Upper lobe of right lung (tissue), 1 donor: ENCODE data around the gene CGNL1. TPM values are rescaled to one million over a fixed set of nuclear protein-coding genes. Genes with fewer than 3 reads are reported as not detected.

Source experiments
- ATAC-seq: fragments of 200-7000 bp; cut with Tn5 transposase; one replicate; pipeline ENCODE4 v1.9.1; 2020; ENCODE audit warnings: mild to moderate bottlenecking, moderate library complexity
- DNase-seq: peaks from one replicate; pipeline ENCODE4 v3.0.0-alpha.2; 2020
- H3K27ac ChIP-seq: fragments of 200-600 bp; one replicate; pipeline ENCODE4 v1.8.0; 2022
- H3K27me3 ChIP-seq: fragments of 200-600 bp; one replicate; pipeline ENCODE4 v1.8.0; 2022; ENCODE audit warnings: mild to moderate bottlenecking
- H3K36me3 ChIP-seq: fragments of 200-600 bp; one replicate; pipeline ENCODE4 v1.8.0; 2022
- H3K4me1 ChIP-seq: fragments of 200-600 bp; one replicate; pipeline ENCODE4 v1.8.0; 2022
- H3K4me3 ChIP-seq: fragments of 200-600 bp; one replicate; pipeline ENCODE4 v1.8.0; 2022; ENCODE audit warnings: mild to moderate bottlenecking
- H3K9me3 ChIP-seq: fragments of 200-600 bp; one replicate; pipeline ENCODE4 v1.8.0; 2022
- CTCF ChIP-seq: fragments of 200-600 bp; IDR thresholded peaks from one replicate; pipeline ENCODE4 v1.8.0; 2022; ENCODE audit warnings: antibody characterized with exemption
- intact Hi-C: fragments of 100-400 bp; cut with DNase I; formaldehyde crosslinking; loops from one replicate; pipeline ENCODE4 v1.11.0; 2022
- total RNA-seq: library from RNA; stranded (reverse); fragmentation: NEBNext Ultra II Directional; extraction: Animal tissue kit (Norgen Biotek cat#: 25700); gene quantifications from one replicate; pipeline ENCODE4 v1.2.1, GENCODE V29; 2021
- donor health status: DM: no; HTN: yes; CAD: no; lungs with severe emphysema.

The CGNL1 gene
- total RNA-seq, 1 donor from 2014 or later = 54.9 TPM

- intact Hi-C loops = no loop called here
- peak; percentile 96 for ATAC-seq
- peak; percentile 93 for TF ChIP-seq CTCF
Observed at GRCh38 chr15:57561041-57561711, 184.9 kb downstream of the CGNL1 start.

GRCh38 chr15:57562196-57562769 lies 186.0 kb downstream of the CGNL1 start:
- DNase-seq = no peak
- Histone ChIP-seq H3K27me3 (no peaks in the 10 kb centered on the region), H3K4me3 (no peak overlapping the region), H3K9me3 (no peaks in the 10 kb centered on the region), H3K27ac (no peak overlapping the region), H3K4me1 (no peaks in the 10 kb centered on the region), H3K36me3 (no peaks in the 10 kb centered on the region)
- intact Hi-C loops = no loop called here
- TF ChIP-seq CTCF = no peak
- ATAC-seq = no peak

More at GRCh38 chr15:57561041-57561711, 184.9 kb downstream of the CGNL1 start:
- Histone ChIP-seq H3K9me3 (no peaks in the 10 kb centered on the region), H3K27ac (no peak overlapping the region), H3K4me3 (no peak overlapping the region), H3K36me3 (no peaks in the 10 kb centered on the region), H3K4me1 (no peaks in the 10 kb centered on the region), H3K27me3 (no peaks in the 10 kb centered on the region)
- DNase-seq = no peak

GRCh38 chr15:57563416-57563815 lies 187.1 kb downstream of the CGNL1 start:
- DNase-seq (no peak), ATAC-seq (no peak)
- Histone ChIP-seq H3K27me3 (no peaks in the 10 kb centered on the region), H3K4me1 (no peaks in the 10 kb centered on the region), H3K27ac (no peak overlapping the region), H3K4me3 (no peak overlapping the region), H3K36me3 (no peaks in the 10 kb centered on the region), H3K9me3 (no peaks in the 10 kb centered on the region)
- intact Hi-C loops = no loop called here
- TF ChIP-seq CTCF = no peak

- DNase-seq (no peak), ATAC-seq (no peak)
- intact Hi-C loops = no loop called here
- no peak overlapping the region for H3K27ac ChIP-seq
- H3K4me3 ChIP-seq = no peak overlapping the region
- no peaks in the 10 kb centered on the region for H3K4me1 ChIP-seq
- H3K36me3 ChIP-seq = no peaks in the 10 kb centered on the region
- no peaks in the 10 kb centered on the region for H3K27me3 ChIP-seq
- no peak for TF ChIP-seq CTCF
- H3K9me3 ChIP-seq = no peaks in the 10 kb centered on the region
Observed at GRCh38 chr15:57565311-57565710, 189.0 kb downstream of the CGNL1 start.

GRCh38 chr15:57566834-57567233 lies 190.5 kb downstream of the CGNL1 start:
- H3K4me3 ChIP-seq = no peak overlapping the region
- DNase-seq (no peak), ATAC-seq (no peak)
- no peak overlapping the region for H3K27ac ChIP-seq
- no peaks in the 10 kb centered on the region for H3K36me3 ChIP-seq
- intact Hi-C loops = no loop called here
- no peak for TF ChIP-seq CTCF
- H3K4me1 ChIP-seq = no peaks in the 10 kb centered on the region
- no peaks in the 10 kb centered on the region for H3K9me3 ChIP-seq
- no peaks in the 10 kb centered on the region for H3K27me3 ChIP-seq
